Uterus (tissue), 4 donors: ENCODE measurements around the gene ANKRD13B. TPM values are rescaled to one million over a fixed set of nuclear protein-coding genes. Genes with fewer than 3 reads are reported as not detected.

ENCODE experiments used
- DNase-seq, 2 donors: peaks; one replicate each; pipeline ENCODE4 v3.0.0-alpha.2; 2019 to 2020
- H3K27ac ChIP-seq, 2 donors: fragments of 200-600 bp; sonication (generic); 1 replicate in 1 of 2; 2 replicates in 1 of 2; pipeline ENCODE4 v1.5.1; 2016 to 2018
- H3K27me3 ChIP-seq, 2 donors: fragments of 200-600 bp; sonication (generic); one replicate each; pipeline ENCODE4 v1.5.1; 2018 to 2019; ENCODE audit warnings: control low read depth in 1 of 2
- H3K36me3 ChIP-seq, 2 donors: fragments of 200-600 bp; sonication (generic); one replicate each; pipeline ENCODE4 v1.5.1; 2019; ENCODE audit warnings: control low read depth in 1 of 2
- H3K4me1 ChIP-seq, 2 donors: fragments of 200-600 bp; sonication (generic); one replicate each; pipeline ENCODE4 v1.5.1; 2018 to 2019; ENCODE audit warnings: control low read depth in 1 of 2
- H3K4me3 ChIP-seq, 2 donors: fragments of 200-600 bp; sonication (generic); 1 replicate in 1 of 2; 2 replicates in 1 of 2; pipeline ENCODE4 v1.5.1; 2018 to 2019; ENCODE audit warnings: mild to moderate bottlenecking in 1 of 2
- H3K9me3 ChIP-seq, 2 donors: fragments of 200-600 bp; sonication (generic); one replicate each; pipeline ENCODE4 v1.5.1; 2019; ENCODE audit warnings: control low read depth in 1 of 2
- POLR2A ChIP-seq, 2 donors: fragments of 450-650 bp; IDR thresholded peaks; one replicate each; pipeline ENCODE4 v1.6.1; 2016; ENCODE audit warnings: antibody characterized with exemption in 2 of 2, mild to moderate bottlenecking in 1 of 2, moderate library complexity in 1 of 2
- intact Hi-C: fragments of 100-400 bp; cut with DNase I; formaldehyde crosslinking; loops from one replicate; pipeline ENCODE4 v1.15.1; 2023; ENCODE audit warnings: low total_unique reads
- total RNA-seq, 4 donors: library from RNA; depleted of rRNA in 3 of 4; stranded (reverse); fragments of >200 nt in 3 of 4; gene quantifications; one replicate each; pipeline versions ENCODE4 v1.1.0 to v1.2.4, GENCODE V29; 2014 to 2023
- TF ChIP-seq, protein P1 (sequence below), 4 experiments: fragments of 200-600 bp in 2 of 4; fragments of 450-650 bp in 2 of 4; sonication (generic) in 2 of 4; IDR thresholded peaks; one replicate each; pipeline ENCODE4 v1.5.1; 2016 to 2019; ENCODE audit warnings: antibody characterized with exemption in 4 of 4, mild to moderate bottlenecking in 2 of 4, moderate library complexity in 1 of 4
- donor health status: DM: yes; HTN: yes; CAD: no.

ANKRD13B gene
- total RNA-seq, 4 donors from 2014 or later: 2.8 to 17.0 (median 12.7) TPM

DNA sequence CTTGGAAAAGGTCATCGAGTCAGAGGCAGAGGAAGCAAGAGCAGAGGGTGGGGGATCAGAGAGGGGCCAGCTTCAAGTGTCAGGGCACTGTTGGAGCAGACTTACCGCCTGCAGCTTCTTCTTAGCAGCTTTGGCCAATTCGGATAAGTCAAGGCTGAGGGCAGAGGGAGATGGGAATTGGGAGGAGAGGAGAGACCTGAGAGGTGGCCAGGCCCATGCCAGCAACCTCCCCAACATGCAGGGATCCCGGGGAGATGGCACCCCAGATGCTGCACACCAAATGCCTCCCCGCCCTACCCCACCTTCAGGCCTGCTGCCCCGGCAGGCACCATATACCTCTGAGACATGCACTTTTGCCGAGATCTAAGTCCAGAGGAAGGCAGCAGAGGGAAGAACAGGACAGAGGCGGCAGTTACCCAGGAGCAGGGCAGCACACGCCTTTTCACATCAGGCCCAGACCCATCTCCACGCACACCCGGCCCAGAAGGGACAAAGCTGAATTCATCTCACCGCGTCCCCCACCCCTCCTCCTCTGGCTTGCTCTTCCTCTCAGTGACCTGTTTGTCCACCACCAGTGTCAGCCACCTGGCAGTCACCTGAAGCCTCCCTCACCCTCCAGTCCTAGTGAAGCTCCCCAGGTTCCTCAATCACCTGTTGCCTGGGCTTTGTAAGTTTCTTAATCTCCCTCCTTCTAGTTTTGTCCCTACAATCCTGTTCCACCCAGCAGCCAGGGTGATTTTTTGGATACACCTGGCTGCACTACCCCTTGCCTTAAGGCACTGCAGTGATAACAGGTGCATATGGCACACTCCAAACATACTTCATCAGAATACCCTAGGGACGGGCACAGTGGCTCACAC lies 14.1 kb upstream of the ANKRD13B start:
- H3K27ac ChIP-seq: peak overlapping the region in 1 of 2 donors; percentile 63
- no peak for TF ChIP-seq POLR2A (IDR thresholded peaks at IDR 0.05)
- H3K4me1 ChIP-seq: peaks cover 3 to 10% of the 10 kb centered on the region in 2 donors
- no peaks in the 10 kb centered on the region for H3K36me3 ChIP-seq
- intact Hi-C loops: no loop called here
- DNase-seq: no peak
- no peaks in the 10 kb centered on the region for H3K27me3 ChIP-seq
- H3K4me3 ChIP-seq: no peak overlapping the region
- H3K9me3 ChIP-seq: no peaks in the 10 kb centered on the region

DNA sequence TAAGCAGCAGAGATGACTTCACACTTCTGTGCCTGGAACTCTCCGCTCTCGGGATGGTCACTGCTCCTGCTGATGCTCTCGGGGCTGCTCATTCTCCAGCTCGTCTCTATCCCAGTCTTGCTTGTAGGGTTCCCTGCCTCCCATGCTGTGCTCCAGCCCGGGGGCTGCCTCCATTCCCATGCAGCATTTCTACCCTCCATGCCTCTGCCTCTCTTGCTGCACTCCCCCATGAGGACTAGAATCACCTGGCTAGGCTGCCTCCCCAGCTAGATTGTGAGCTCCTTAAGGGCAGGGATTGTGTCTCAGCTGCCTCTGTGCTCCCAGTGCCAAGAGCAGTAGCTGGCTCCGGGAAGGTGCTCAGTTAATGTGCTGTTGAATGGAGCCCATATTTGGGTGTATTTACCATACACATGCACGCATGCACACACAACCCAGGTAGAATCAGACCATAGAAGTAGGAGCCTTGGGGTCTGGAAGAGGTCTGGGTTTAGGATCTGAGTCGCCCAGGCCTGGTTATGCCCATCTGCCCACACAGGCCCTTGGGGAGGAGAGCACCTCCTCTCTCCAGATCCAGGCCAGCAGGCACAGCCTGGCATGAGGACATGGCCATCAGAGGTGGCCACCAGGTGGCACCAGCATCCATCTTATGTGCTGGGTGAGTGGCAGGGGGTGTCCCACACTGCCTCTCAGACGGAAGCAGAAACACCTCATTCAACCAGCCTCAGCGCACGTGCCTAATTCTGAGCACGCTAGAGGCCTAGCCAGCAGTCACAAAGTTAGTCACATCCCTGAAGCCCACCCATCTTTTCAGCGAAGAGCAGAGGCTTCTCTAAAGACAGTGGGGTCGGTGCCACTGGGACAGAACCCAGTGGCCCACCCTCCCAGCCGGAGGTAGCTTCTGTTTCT lies 12.8 kb upstream of the ANKRD13B start:
- Histone ChIP-seq H3K9me3 (no peaks in the 10 kb centered on the region), H3K4me1 (peaks cover 3 to 10% of the 10 kb centered on the region in 2 donors), H3K4me3 (no peak overlapping the region), H3K27ac (peak overlapping the region in 1 of 2 donors; percentile 10), H3K27me3 (no peaks in the 10 kb centered on the region), H3K36me3 (no peaks in the 10 kb centered on the region)
- intact Hi-C loops: no loop called here
- TF ChIP-seq, protein P1, sequence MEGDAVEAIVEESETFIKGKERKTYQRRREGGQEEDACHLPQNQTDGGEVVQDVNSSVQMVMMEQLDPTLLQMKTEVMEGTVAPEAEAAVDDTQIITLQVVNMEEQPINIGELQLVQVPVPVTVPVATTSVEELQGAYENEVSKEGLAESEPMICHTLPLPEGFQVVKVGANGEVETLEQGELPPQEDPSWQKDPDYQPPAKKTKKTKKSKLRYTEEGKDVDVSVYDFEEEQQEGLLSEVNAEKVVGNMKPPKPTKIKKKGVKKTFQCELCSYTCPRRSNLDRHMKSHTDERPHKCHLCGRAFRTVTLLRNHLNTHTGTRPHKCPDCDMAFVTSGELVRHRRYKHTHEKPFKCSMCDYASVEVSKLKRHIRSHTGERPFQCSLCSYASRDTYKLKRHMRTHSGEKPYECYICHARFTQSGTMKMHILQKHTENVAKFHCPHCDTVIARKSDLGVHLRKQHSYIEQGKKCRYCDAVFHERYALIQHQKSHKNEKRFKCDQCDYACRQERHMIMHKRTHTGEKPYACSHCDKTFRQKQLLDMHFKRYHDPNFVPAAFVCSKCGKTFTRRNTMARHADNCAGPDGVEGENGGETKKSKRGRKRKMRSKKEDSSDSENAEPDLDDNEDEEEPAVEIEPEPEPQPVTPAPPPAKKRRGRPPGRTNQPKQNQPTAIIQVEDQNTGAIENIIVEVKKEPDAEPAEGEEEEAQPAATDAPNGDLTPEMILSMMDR (IDR thresholded peaks at IDR 0.05): peak; percentile 80 to 95 (median 91)
- peak in 1 of 2 donors; percentile 20 for TF ChIP-seq POLR2A (IDR thresholded peaks at IDR 0.05)
- DNase-seq: peak; percentile 83

DNA sequence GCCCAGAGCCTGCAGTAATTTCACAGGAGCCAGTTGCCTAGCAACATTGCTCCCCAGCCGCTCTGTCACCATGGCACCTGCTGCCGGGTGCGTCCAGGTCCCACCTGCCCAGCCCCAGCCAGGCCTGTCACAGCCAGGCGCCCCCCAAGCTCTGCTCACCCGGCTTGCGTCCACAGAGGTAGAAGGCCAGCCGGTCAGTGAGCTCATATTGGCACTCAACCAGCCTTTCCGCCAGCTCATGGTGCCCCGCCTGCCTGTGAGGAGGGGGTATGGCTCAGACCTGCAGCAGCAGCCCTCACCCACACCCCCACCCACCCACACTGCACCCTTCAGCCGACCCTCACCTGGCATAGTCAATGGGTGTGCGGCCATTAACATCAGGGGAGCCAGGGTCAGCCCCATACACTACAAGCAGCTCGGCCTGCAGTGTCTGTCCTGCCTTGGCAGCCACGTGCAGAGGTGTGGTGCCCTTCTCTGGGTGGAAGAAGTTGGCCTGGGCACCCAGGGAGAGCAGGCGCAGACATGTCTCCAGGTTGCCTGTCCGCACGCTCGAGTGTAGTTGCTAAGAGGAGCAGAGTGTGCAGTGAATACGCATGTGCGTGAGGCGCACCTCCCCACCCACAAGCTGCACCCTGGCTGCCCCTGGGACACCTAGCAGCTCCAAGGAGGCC lies 11.2 kb upstream of the ANKRD13B start:
- H3K27me3 ChIP-seq: no peaks in the 10 kb centered on the region
- TF ChIP-seq, protein P1 (IDR thresholded peaks at IDR 0.05): no peak
- TF ChIP-seq POLR2A (IDR thresholded peaks at IDR 0.05): no peak
- peak in 1 of 2 donors; percentile 21 for DNase-seq
- H3K9me3 ChIP-seq: no peaks in the 10 kb centered on the region
- H3K4me1 ChIP-seq: peaks cover 3 to 10% of the 10 kb centered on the region in 2 donors
- H3K4me3 ChIP-seq: no peak overlapping the region
- H3K36me3 ChIP-seq: no peaks in the 10 kb centered on the region
- intact Hi-C loops: no loop called here
- H3K27ac ChIP-seq: no peak overlapping the region

DNA sequence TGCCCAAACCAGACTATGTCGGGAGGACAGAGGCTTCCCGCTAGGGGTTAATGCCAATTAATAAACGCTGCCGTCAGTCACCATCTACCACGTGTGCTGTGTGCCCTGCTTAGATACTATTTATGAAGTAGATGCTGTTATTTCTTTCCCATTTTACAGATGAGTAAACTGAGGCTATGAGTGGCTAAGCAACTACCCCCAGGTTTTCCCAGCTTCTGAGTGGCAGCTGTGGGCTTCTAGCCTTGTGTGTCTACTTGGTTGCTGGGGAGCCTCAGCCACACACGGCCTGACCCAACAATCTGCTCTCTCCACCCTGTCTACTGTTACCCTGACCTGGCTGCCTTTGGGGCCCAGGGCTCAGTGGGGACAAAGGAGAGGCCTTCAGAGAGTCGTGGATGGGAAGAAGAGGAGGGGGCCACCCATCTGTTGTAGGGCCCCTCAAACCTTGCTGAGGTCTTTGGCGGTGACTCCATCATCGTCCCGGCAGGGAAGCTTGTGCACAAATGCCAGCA lies 10.6 kb upstream of the ANKRD13B start:
- Histone ChIP-seq H3K27me3 (no peaks in the 10 kb centered on the region), H3K27ac (no peak overlapping the region), H3K4me1 (peaks cover 3 to 8% of the 10 kb centered on the region in 2 donors), H3K36me3 (no peaks in the 10 kb centered on the region), H3K4me3 (no peak overlapping the region), H3K9me3 (no peaks in the 10 kb centered on the region)
- no peak for TF ChIP-seq POLR2A (IDR thresholded peaks at IDR 0.05)
- TF ChIP-seq, protein P1 (IDR thresholded peaks at IDR 0.05): no peak
- no peak for DNase-seq
- intact Hi-C loops: no loop called here

DNA sequence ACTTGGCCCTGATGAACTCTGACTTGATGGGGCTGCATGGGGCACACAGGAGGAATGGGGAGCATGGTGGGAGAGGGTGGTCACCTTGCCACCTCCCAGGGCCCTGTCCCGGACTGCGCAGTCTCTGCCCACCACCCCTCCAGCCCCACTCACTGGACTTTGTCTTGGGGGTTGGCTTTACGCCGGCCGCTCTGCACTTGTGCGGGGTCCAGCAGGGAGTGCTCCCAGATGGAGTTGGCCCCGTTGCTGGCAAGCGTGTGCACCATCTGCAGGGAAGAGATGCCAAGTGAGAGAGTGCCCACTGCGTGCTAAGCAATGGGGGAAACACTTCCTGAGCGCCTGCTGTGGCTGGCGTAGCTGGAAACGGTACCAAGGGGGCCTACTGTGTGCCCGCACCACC lies 10.2 kb upstream of the ANKRD13B start:
- H3K4me3 ChIP-seq: no peak overlapping the region
- no peaks in the 10 kb centered on the region for H3K9me3 ChIP-seq
- intact Hi-C loops: no loop called here
- no peaks in the 10 kb centered on the region for H3K27me3 ChIP-seq
- TF ChIP-seq, protein P1 (IDR thresholded peaks at IDR 0.05): no peak
- no peak for TF ChIP-seq POLR2A (IDR thresholded peaks at IDR 0.05)
- peaks cover 0 to 5% of the 10 kb centered on the region in 2 donors for H3K4me1 ChIP-seq
- H3K27ac ChIP-seq: no peak overlapping the region
- no peak for DNase-seq
- no peaks in the 10 kb centered on the region for H3K36me3 ChIP-seq
